A549 (cell line): Measurements from ENCODE around the gene STRN3. TPM values are rescaled to one million over a fixed set of nuclear protein-coding genes. Genes with fewer than 3 reads are reported as not detected.
A peak's percentile ranks its signal among the peaks of the same experiment; 100 is the strongest.

ENCODE experiments used
- ATAC-seq, 2 experiments: fragments of 200-7000 bp in 1 of 2; fragments of >200 bp in 1 of 2; cut with Nextera tagmentation in 1 of 2; cut with Tn5 transposase in 1 of 2; 3 replicates each; pipeline versions ENCODE4 v1.8.0 to v1.9.1; 2018 to 2020; ENCODE audit warnings: mild to moderate bottlenecking in 1 of 2, moderate library complexity in 1 of 2
- CTCF ChIA-PET: fragments of 300-600 bp; sonication (Branson Sonifier 250); formaldehyde crosslinking; extraction: SDS; loops from one replicate; lab custom pipeline; 2021; ENCODE audit warnings: antibody characterized with exemption, inconsistent platforms; lab: Yijun Ruan, JAX
- POLR2A ChIA-PET: fragments of 350-600 bp; formaldehyde crosslinking; extraction: SDS; loops from one replicate; lab custom pipeline; 2021; ENCODE audit warnings: antibody characterized with exemption, inconsistent platforms; lab: Yijun Ruan, JAX
- DNase-seq, 2 experiments: peaks; one replicate each; pipeline versions ENCODE4 v3.0.0 to v3.0.0-alpha.2; 2011 to 2016; ENCODE audit warnings: low read depth in 1 of 2, low spot score in 1 of 2
- FAIRE-seq: peaks from 2 replicates; lab custom pipeline; 2011; peaks lifted over from hg19 to GRCh38; lab: Jason Lieb, UNC
- H3K27ac ChIP-seq, 2 experiments: fragments of >200 bp; sonication (Bioruptor Twin); formaldehyde crosslinking; 3 replicates each; pipeline ENCODE4 v1.5.1; 2016 to 2017
- H3K4me1 ChIP-seq: fragments of >200 bp; sonication (Bioruptor Twin); formaldehyde crosslinking; 3 replicates; pipeline ENCODE4 v1.6.1; 2016
- H3K4me2 ChIP-seq: fragments of >200 bp; sonication (Bioruptor Twin); formaldehyde crosslinking; 3 replicates; pipeline ENCODE4 v1.6.1; 2016
- H3K4me3 ChIP-seq: fragments of >200 bp; sonication (Bioruptor Twin); formaldehyde crosslinking; 3 replicates; pipeline ENCODE4 v1.5.1; 2016
- H3K9me3 ChIP-seq: fragments of >200 bp; sonication (Bioruptor Twin); formaldehyde crosslinking; 3 replicates; pipeline ENCODE4 v1.6.1; 2016
- BHLHE40 ChIP-seq: IDR thresholded peaks from 2 replicates; pipeline ENCODE4 v1.6.1; 2012; ENCODE audit warnings: low read depth, low read length, inconsistent platforms
- CEBPB ChIP-seq, 2 experiments: fragments of >200 bp in 1 of 2; sonication (Bioruptor Twin) in 1 of 2; formaldehyde crosslinking in 1 of 2; IDR thresholded peaks; 2 replicates each; pipeline ENCODE4 v1.6.1; 2012 to 2016
- EHF ChIP-seq: fragments of 250-450 bp; sonication (Bioruptor Pico); IDR thresholded peaks from 2 replicates; pipeline ENCODE4 v1.5.0; 2020; ENCODE audit warnings: mild to moderate bottlenecking
- FOSB ChIP-seq: fragments of 250-450 bp; sonication (Bioruptor Pico); IDR thresholded peaks from 2 replicates; pipeline ENCODE4 v1.5.0; 2020; ENCODE audit warnings: mild to moderate bottlenecking, moderate library complexity
- FOSL2 ChIP-seq, 2 experiments: fragments of 450-650 bp in 1 of 2; fragments of >200 bp in 1 of 2; sonication (Bioruptor Twin) in 1 of 2; formaldehyde crosslinking; IDR thresholded peaks; 2 replicates each; pipeline versions ENCODE4 v1.5.0 to v1.6.1; 2016 to 2020; ENCODE audit warnings: mild to moderate bottlenecking in 1 of 2, moderate library complexity in 1 of 2
- FOXS1 ChIP-seq: fragments of 250-450 bp; sonication (Bioruptor Pico); IDR thresholded peaks from 2 replicates; pipeline ENCODE4 v1.5.0; 2020; ENCODE audit warnings: mild to moderate bottlenecking, moderate library complexity
- HDAC2 ChIP-seq: fragments of 200-600 bp; sonication (generic); IDR thresholded peaks from 2 replicates; pipeline ENCODE4 v1.6.1; 2016
- HOXB13 ChIP-seq: fragments of 250-450 bp; sonication (Bioruptor Pico); IDR thresholded peaks from 2 replicates; pipeline ENCODE4 v1.5.0; 2020; ENCODE audit warnings: low read depth, mild to moderate bottlenecking, moderate library complexity
- KDM5A ChIP-seq: fragments of 200-600 bp; sonication (generic); IDR thresholded peaks from 2 replicates; pipeline ENCODE4 v1.6.1; 2016; ENCODE audit warnings: antibody characterized with exemption, mild to moderate bottlenecking
- MAFK ChIP-seq: fragments of 450-650 bp; IDR thresholded peaks from 2 replicates; pipeline ENCODE4 v1.6.1; 2014; ENCODE audit not compliant: partially characterized antibody
- MAX ChIP-seq: IDR thresholded peaks from 2 replicates; pipeline ENCODE4 v1.6.1; 2012
- MAZ ChIP-seq: fragments of 150-350 bp; IDR thresholded peaks from 2 replicates; pipeline ENCODE4 v1.6.1; 2014; ENCODE audit warnings: antibody characterized with exemption, low read depth, low read length, borderline replicate concordance
- MYC ChIP-seq: IDR thresholded peaks from 2 replicates; pipeline ENCODE4 v1.6.1; 2012; ENCODE audit warnings: mild to moderate bottlenecking, inconsistent platforms, low read length, improper control_type of control experiment, borderline replicate concordance
- NFE2L2 ChIP-seq: fragments of 150-350 bp; conservative IDR thresholded peaks from 2 replicates; pipeline ENCODE4 v1.6.1; 2014; ENCODE audit warnings: low read length
- PBX3 ChIP-seq: IDR thresholded peaks from 2 replicates; pipeline ENCODE4 v1.6.1; 2012
- PHF8 ChIP-seq: fragments of 200-600 bp; sonication (generic); IDR thresholded peaks from 2 replicates; pipeline ENCODE4 v1.6.1; 2016; ENCODE audit warnings: low read depth, mild to moderate bottlenecking, antibody characterized with exemption, moderate library complexity, borderline replicate concordance
- POLR2A ChIP-seq: IDR thresholded peaks from 2 replicates; pipeline ENCODE4 v1.6.1; 2012; ENCODE audit warnings: mild to moderate bottlenecking, low read length
- POLR2AphosphoS2 ChIP-seq: conservative IDR thresholded peaks from 2 replicates; pipeline ENCODE4 v1.6.1; 2012; ENCODE audit warnings: low read length, improper control_type of control experiment, inconsistent platforms
- REST ChIP-seq: fragments of 200-600 bp; sonication (generic); IDR thresholded peaks from 2 replicates; pipeline ENCODE4 v1.6.1; 2016; ENCODE audit warnings: antibody characterized with exemption, mild to moderate bottlenecking, moderate library complexity
- RFX5 ChIP-seq: fragments of 450-650 bp; IDR thresholded peaks from 2 replicates; pipeline ENCODE4 v1.7.1; 2014; ENCODE audit warnings: antibody characterized with exemption, mild to moderate bottlenecking, moderate library complexity
- SREBF2 ChIP-seq: fragments of 450-650 bp; IDR thresholded peaks from 2 replicates; pipeline ENCODE4 v1.6.1; 2014; ENCODE audit warnings: mild to moderate bottlenecking, moderate library complexity
- TFCP2L1 ChIP-seq: fragments of 250-450 bp; sonication (Bioruptor Pico); IDR thresholded peaks from 2 replicates; pipeline ENCODE4 v1.5.0; 2021; ENCODE audit warnings: mild to moderate bottlenecking
- TP53 ChIP-seq: fragments of 250-450 bp; sonication (Bioruptor Pico); IDR thresholded peaks from 2 replicates; pipeline ENCODE4 v1.5.0; 2021; ENCODE audit warnings: mild to moderate bottlenecking, moderate library complexity
- USF2 ChIP-seq: fragments of 450-650 bp; IDR thresholded peaks from 2 replicates; pipeline ENCODE4 v1.6.1; 2014; ENCODE audit warnings: antibody characterized with exemption
- ZC3H11A ChIP-seq: fragments of 450-650 bp; IDR thresholded peaks from 2 replicates; pipeline ENCODE4 v1.6.1; 2014; ENCODE audit warnings: antibody characterized with exemption, mild to moderate bottlenecking
- ZFP36 ChIP-seq: fragments of 450-650 bp; IDR thresholded peaks from 2 replicates; pipeline ENCODE4 v1.6.1; 2014; ENCODE audit warnings: borderline replicate concordance; ENCODE audit not compliant: partially characterized antibody
- ZNF302 ChIP-seq: fragments of 250-450 bp; sonication (Bioruptor Pico); IDR thresholded peaks from 2 replicates; pipeline ENCODE4 v1.9.0; 2021; ENCODE audit warnings: inconsistent platforms, mild to moderate bottlenecking, moderate library complexity
- ZSCAN20 ChIP-seq: fragments of 250-450 bp; sonication (Bioruptor Pico); IDR thresholded peaks from 2 replicates; pipeline ENCODE4 v1.8.0; 2022; ENCODE audit warnings: mild to moderate bottlenecking, moderate library complexity
- WGBS: methylation state at CpG from one replicate; pipeline ENCODE4 v1.1.6; 2017; ENCODE audit errors: missing lambda C conversion rate; 5-methylcytosine and 5-hydroxymethylcytosine counted together
- polyA plus RNA-seq, 4 experiments: library from polyadenylated mRNA; depleted of rRNA in 3 of 4; stranded (reverse); fragments of >200 nt; fragmentation: RNase III in 1 of 4; extraction: RNeasy Plus Mini Kit Qiagen cat#74134 plus additional on column Dnase treatment in 1 of 4; gene quantifications; 2 replicates in 3 of 4; 3 replicates in 1 of 4; pipeline ENCODE4 v1.2.3, GENCODE V29; 2011 to 2017
- TF ChIP-seq, protein P1 (sequence below): fragments of 250-450 bp; sonication (Bioruptor Pico); IDR thresholded peaks from 2 replicates; pipeline ENCODE4 v1.5.0; 2020; ENCODE audit warnings: low read depth, mild to moderate bottlenecking, moderate library complexity
- TF ChIP-seq, protein P2 (sequence below): fragments of 150-350 bp; IDR thresholded peaks from 2 replicates; pipeline ENCODE4 v1.6.1; 2014; ENCODE audit warnings: low read depth, mild to moderate bottlenecking, low read length

The STRN3 gene
- polyA plus RNA-seq, 2 of the 4 experiments (the other 2 are of a cell fraction) = 22.1 to 44.8 TPM

- DNase-seq = no peak
- no peak for FAIRE-seq
- H3K27ac ChIP-seq = no peak overlapping the region
- POLR2A ChIA-PET = no interaction called here
- no peak overlapping the region for H3K4me3 ChIP-seq
- no peak for ATAC-seq
- H3K4me1 ChIP-seq = no peaks in the 10 kb centered on the region
- H3K9me3 ChIP-seq = no peaks in the 10 kb centered on the region
- H3K4me2 ChIP-seq = no peak overlapping the region
- 100% methylated on average over 2 of the region's 2 CpGs for WGBS
- TF ChIP-seq RFX5 = no peak
- TF ChIP-seq PHF8 = no peak
- TF ChIP-seq TFCP2L1 = no peak
- TF ChIP-seq MYC = no peak
- TF ChIP-seq NFE2L2 = no peak
- no peak for TF ChIP-seq BHLHE40
- no peak for TF ChIP-seq USF2
- TF ChIP-seq MAFK = no peak
- no peak for TF ChIP-seq ZSCAN20
- no peak for TF ChIP-seq SREBF2
- TF ChIP-seq MAZ = no peak
- no peak for TF ChIP-seq FOSB (CRISPR knock-in tag)
- no peak for TF ChIP-seq FOXS1
- TF ChIP-seq CEBPB (IDR thresholded peaks at IDR 0.05) = no peak
- TF ChIP-seq ZC3H11A = no peak
- no peak for TF ChIP-seq HDAC2
- no peak for TF ChIP-seq ZNF302 (CRISPR knock-in tag)
- no peak for TF ChIP-seq TP53 (CRISPR knock-in tag)
- no peak for TF ChIP-seq POLR2A
- CTCF ChIA-PET = interaction anchor here (0.6 kb wide), 1 partner anchor 125 kb away, joined by 3 read pairs; no protein-coding TSS in a partner anchor
These were observed 45.0 kb upstream of the STRN3 start for GRCh38 chr14:31071151-31071550.

DNA sequence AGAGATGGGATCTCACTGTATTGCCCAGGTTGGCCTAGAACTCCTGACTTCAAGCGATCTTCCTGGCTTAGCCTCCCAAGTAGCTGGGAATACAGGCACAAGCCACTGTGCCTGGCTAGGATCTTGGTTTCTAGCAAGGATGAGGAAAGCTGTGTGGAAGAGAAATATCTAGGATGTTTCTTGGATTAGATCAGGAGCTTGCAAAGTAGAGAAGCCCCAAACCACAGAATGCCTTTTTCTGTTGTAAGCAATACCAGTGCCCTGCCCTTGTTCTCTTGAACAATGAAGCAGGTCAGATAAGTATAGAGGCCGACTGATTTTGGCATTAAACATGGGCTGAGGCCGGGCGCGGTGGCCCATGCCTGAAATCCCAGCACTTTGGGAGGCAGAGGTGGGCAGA, 44.3 kb upstream of the STRN3 start:
- FAIRE-seq (no peak), DNase-seq (no peak), ATAC-seq (peak in 1 of 2 experiments; percentile 30; a peak in 1 of 6 replicates)
- Histone ChIP-seq H3K27ac (no peak overlapping the region), H3K4me1 (no peaks in the 10 kb centered on the region), H3K4me2 (no peak overlapping the region), H3K4me3 (no peak overlapping the region), H3K9me3 (no peaks in the 10 kb centered on the region)
- ChIA-PET POLR2A (no interaction called here), CTCF (interaction anchor here (0.6 to 1.3 kb wide), 2 partner anchors 88 to 118 kb away, joined by 3 read pairs; no protein-coding TSS in a partner anchor)
- no peak for TF ChIP-seq KDM5A
- TF ChIP-seq SREBF2 = no peak
- no peak for TF ChIP-seq MYC
- TF ChIP-seq, protein P1, sequence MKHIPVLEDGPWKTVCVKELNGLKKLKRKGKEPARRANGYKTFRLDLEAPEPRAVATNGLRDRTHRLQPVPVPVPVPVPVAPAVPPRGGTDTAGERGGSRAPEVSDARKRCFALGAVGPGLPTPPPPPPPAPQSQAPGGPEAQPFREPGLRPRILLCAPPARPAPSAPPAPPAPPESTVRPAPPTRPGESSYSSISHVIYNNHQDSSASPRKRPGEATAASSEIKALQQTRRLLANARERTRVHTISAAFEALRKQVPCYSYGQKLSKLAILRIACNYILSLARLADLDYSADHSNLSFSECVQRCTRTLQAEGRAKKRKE (CRISPR knock-in tag) = no peak
- TF ChIP-seq EHF (CRISPR knock-in tag) = no peak
- no peak for TF ChIP-seq POLR2AphosphoS2
- no peak for TF ChIP-seq HDAC2
- no peak for TF ChIP-seq PBX3
- no peak for TF ChIP-seq POLR2A
- no peak for TF ChIP-seq MAX
- TF ChIP-seq FOSL2 (IDR thresholded peaks at IDR 0.05) = no peak
- TF ChIP-seq FOSL2 (CRISPR knock-in tag; IDR thresholded peaks at IDR 0.05) = no peak
- no peak for TF ChIP-seq ZSCAN20
- TF ChIP-seq, protein P2, sequence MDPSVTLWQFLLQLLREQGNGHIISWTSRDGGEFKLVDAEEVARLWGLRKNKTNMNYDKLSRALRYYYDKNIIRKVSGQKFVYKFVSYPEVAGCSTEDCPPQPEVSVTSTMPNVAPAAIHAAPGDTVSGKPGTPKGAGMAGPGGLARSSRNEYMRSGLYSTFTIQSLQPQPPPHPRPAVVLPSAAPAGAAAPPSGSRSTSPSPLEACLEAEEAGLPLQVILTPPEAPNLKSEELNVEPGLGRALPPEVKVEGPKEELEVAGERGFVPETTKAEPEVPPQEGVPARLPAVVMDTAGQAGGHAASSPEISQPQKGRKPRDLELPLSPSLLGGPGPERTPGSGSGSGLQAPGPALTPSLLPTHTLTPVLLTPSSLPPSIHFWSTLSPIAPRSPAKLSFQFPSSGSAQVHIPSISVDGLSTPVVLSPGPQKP = no peak
- TF ChIP-seq REST = no peak
- TF ChIP-seq HOXB13 (CRISPR knock-in tag) = no peak
- no peak for TF ChIP-seq MAFK
- TF ChIP-seq NFE2L2 = no peak
- TF ChIP-seq ZFP36 = no peak
- TF ChIP-seq FOSB (CRISPR knock-in tag) = no peak
- WGBS = 91% methylated on average over 5 of the region's 5 CpGs
